SK-N-SH (cell line): ENCODE measurements around the gene ACTA1. TPM values are rescaled to one million over a fixed set of nuclear protein-coding genes. Genes with fewer than 3 reads are reported as not detected.

ENCODE experiments used
- CTCF ChIA-PET: fragments of 300-600, 350-600 bp; formaldehyde crosslinking; extraction: SDS; loops from one replicate; lab custom pipeline; 2021; lab: Yijun Ruan, JAX
- POLR2A ChIA-PET: fragments of 350-600 bp; sonication (Branson Sonifier 250); formaldehyde crosslinking; extraction: SDS; loops from one replicate; lab custom pipeline; 2020; ENCODE audit warnings: antibody characterized with exemption, inconsistent platforms; lab: Yijun Ruan, JAX
- DNase-seq: peaks from one replicate; pipeline ENCODE4 v3.0.0; 2012
- H2AFZ ChIP-seq: fragments of 200-600 bp; sonication (generic); 2 replicates; pipeline ENCODE4 v1.8.1; 2016; ENCODE audit warnings: antibody characterized with exemption, mild to moderate bottlenecking, low read depth
- H3F3A ChIP-seq: fragments of 200-600 bp; sonication (generic); replicated peaks from 2 replicates; pipeline ENCODE3; 2016; ENCODE audit warnings: antibody characterized with exemption, mild to moderate bottlenecking; ENCODE audit not compliant: insufficient read depth
- H3K27ac ChIP-seq, 2 experiments: fragments of 200-500 bp in 1 of 2; fragments of 200-600 bp in 1 of 2; sonication (Bioruptor generic) in 1 of 2; sonication (generic), shearing (Covaris generic) in 1 of 2; 2 replicates each; pipeline versions ENCODE4 v1.5.1 to v1.6.1; 2014 to 2016; ENCODE audit warnings: low read depth in 2 of 2, inconsistent platforms in 1 of 2, low read length in 1 of 2, mild to moderate bottlenecking in 1 of 2, mixed read lengths in 1 of 2
- H3K27me3 ChIP-seq: fragments of 200-600 bp; sonication (generic), shearing (Covaris generic); 2 replicates; pipeline ENCODE4 v1.6.1; 2016; ENCODE audit warnings: mixed run types; ENCODE audit not compliant: insufficient read depth
- H3K36me3 ChIP-seq, 2 experiments: fragments of 200-500 bp in 1 of 2; fragments of 200-600 bp in 1 of 2; sonication (Bioruptor generic) in 1 of 2; sonication (generic) in 1 of 2; replicated peaks in 1 of 2; 2 replicates each; pipeline versions ENCODE3 to v1.5.1; 2014 to 2016; ENCODE audit warnings: low read length in 1 of 2, mild to moderate bottlenecking in 1 of 2; ENCODE audit not compliant: insufficient read depth in 2 of 2, control insufficient read depth in 1 of 2
- H3K4me1 ChIP-seq, 2 experiments: fragments of 200-500 bp in 1 of 2; fragments of 200-600 bp in 1 of 2; sonication (Bioruptor generic) in 1 of 2; sonication (generic), shearing (Covaris generic) in 1 of 2; 2 replicates each; pipeline versions ENCODE4 v1.5.1 to v1.6.1; 2014 to 2016; ENCODE audit warnings: low read depth in 1 of 2, low read length in 1 of 2, mixed run types in 1 of 2; ENCODE audit not compliant: insufficient read depth in 2 of 2, control insufficient read depth in 1 of 2
- H3K4me2 ChIP-seq: fragments of 200-600 bp; sonication (generic), shearing (Covaris generic); 2 replicates; pipeline ENCODE4 v1.6.1; 2017; ENCODE audit warnings: mixed run types
- H3K4me3 ChIP-seq, 2 experiments: fragments of 200-500 bp in 1 of 2; fragments of 200-600 bp in 1 of 2; sonication (Bioruptor generic) in 1 of 2; sonication (generic), shearing (Covaris generic) in 1 of 2; 2 replicates each; pipeline versions ENCODE4 v1.5.1 to v1.8.1; 2014 to 2016; ENCODE audit warnings: low read depth in 2 of 2, inconsistent platforms in 1 of 2, low read length in 1 of 2, mild to moderate bottlenecking in 1 of 2, mixed read lengths in 1 of 2, moderate library complexity in 1 of 2
- H3K79me2 ChIP-seq: fragments of 200-600 bp; sonication (generic); 2 replicates; pipeline ENCODE4 v1.8.1; 2017; ENCODE audit warnings: mild to moderate bottlenecking; ENCODE audit not compliant: insufficient read depth
- H3K9ac ChIP-seq: fragments of 200-600 bp; sonication (generic); 2 replicates; pipeline ENCODE4 v1.6.1; 2017; ENCODE audit warnings: mixed run types
- H3K9me2 ChIP-seq: fragments of 200-600 bp; sonication (generic); 2 replicates; pipeline ENCODE4 v1.6.1; 2017; ENCODE audit warnings: mixed run types
- H3K9me3 ChIP-seq: fragments of 200-600 bp; sonication (generic); 2 replicates; pipeline ENCODE4 v1.6.1; 2017; ENCODE audit warnings: mixed run types, mild to moderate bottlenecking, moderate library complexity
- H4K20me1 ChIP-seq: fragments of 200-600 bp; sonication (generic); 2 replicates; pipeline ENCODE4 v1.6.1; 2017; ENCODE audit warnings: mild to moderate bottlenecking, mixed run types; ENCODE audit not compliant: insufficient read depth
- EP300 ChIP-seq, 2 experiments: IDR thresholded peaks; 2 replicates each; pipeline versions ENCODE4 v1.4.0 to v1.6.1; 2012; ENCODE audit warnings: borderline replicate concordance in 1 of 2, low read depth in 1 of 2, low read length in 1 of 2
- EZH2phosphoT487 ChIP-seq: fragments of 200-600 bp; sonication (generic); IDR thresholded peaks from 2 replicates; pipeline ENCODE4 v1.6.1; 2017; ENCODE audit warnings: low read depth, mixed run types, mild to moderate bottlenecking, antibody characterized with exemption, moderate library complexity, borderline replicate concordance
- FOSL2 ChIP-seq: IDR thresholded peaks from 2 replicates; pipeline ENCODE4 v1.4.0; 2012; ENCODE audit warnings: low read depth, mild to moderate bottlenecking, moderate library complexity, borderline replicate concordance
- GABPA ChIP-seq: IDR thresholded peaks from 2 replicates; pipeline ENCODE4 v1.4.0; 2012; ENCODE audit warnings: low read depth, mild to moderate bottlenecking
- GATA2 ChIP-seq: sonication (generic); formaldehyde crosslinking; IDR thresholded peaks from 2 replicates; pipeline ENCODE4 v1.5.0; 2020; ENCODE audit warnings: mild to moderate bottlenecking, missing genetic modification reagents
- MEF2A ChIP-seq: IDR thresholded peaks from 2 replicates; pipeline ENCODE4 v1.4.0; 2012; ENCODE audit warnings: low read depth, borderline replicate concordance
- NFIC ChIP-seq: IDR thresholded peaks from 2 replicates; pipeline ENCODE4 v1.4.0; 2012; ENCODE audit warnings: borderline replicate concordance
- NRF1 ChIP-seq: IDR thresholded peaks from 2 replicates; pipeline ENCODE4 v1.6.1; 2012; ENCODE audit warnings: low read depth, mild to moderate bottlenecking, low read length
- POLR2AphosphoS5 ChIP-seq: IDR thresholded peaks from 2 replicates; pipeline ENCODE4 v1.6.1; 2012; ENCODE audit warnings: low read depth, low read length
- SIN3A ChIP-seq: IDR thresholded peaks from 2 replicates; pipeline ENCODE4 v1.6.1; 2012; ENCODE audit warnings: low read depth, mild to moderate bottlenecking, low read length, moderate library complexity, borderline replicate concordance
- SMC3 ChIP-seq: IDR thresholded peaks from 2 replicates; pipeline ENCODE4 v1.6.1; 2012; ENCODE audit warnings: low read depth, low read length, improper control_type of control experiment
- TAF1 ChIP-seq: IDR thresholded peaks from 2 replicates; pipeline ENCODE4 v1.6.1; 2012; ENCODE audit warnings: low read depth, mild to moderate bottlenecking, low read length, moderate library complexity, borderline replicate concordance
- TCF12 ChIP-seq: IDR thresholded peaks from 2 replicates; pipeline ENCODE4 v1.4.0; 2012
- TEAD4 ChIP-seq: IDR thresholded peaks from 2 replicates; pipeline ENCODE4 v1.4.0; 2012; ENCODE audit warnings: mild to moderate bottlenecking, borderline replicate concordance; ENCODE audit not compliant: insufficient read depth
- YY1 ChIP-seq: IDR thresholded peaks from 2 replicates; pipeline ENCODE4 v1.4.0; 2012; ENCODE audit warnings: low read depth, mild to moderate bottlenecking
- WGBS: methylation state at CpG from one replicate; pipeline ENCODE4 v1.1.6; 2017; ENCODE audit warnings: low lambda C conversion rate; 5-methylcytosine and 5-hydroxymethylcytosine counted together
- polyA plus RNA-seq, 3 experiments: library from polyadenylated mRNA; depleted of rRNA; stranded (reverse); fragments of >200 nt; gene quantifications; 2 replicates each; pipeline ENCODE4 v1.2.3, GENCODE V29; 2012
- TF ChIP-seq, protein P1 (sequence below): IDR thresholded peaks from 2 replicates; pipeline ENCODE4; 2012
- TF ChIP-seq, protein P2 (sequence below): IDR thresholded peaks from 2 replicates; pipeline ENCODE4 v1.6.1; 2012; ENCODE audit warnings: mild to moderate bottlenecking, low read depth, low read length, moderate library complexity
- TF ChIP-seq, protein P3 (sequence below): fragments of 150-350 bp; IDR thresholded peaks from 2 replicates; pipeline ENCODE4 v1.6.1; 2016; ENCODE audit warnings: mild to moderate bottlenecking, low read depth, low read length
- TF ChIP-seq, protein P4 (sequence below): IDR thresholded peaks from 2 replicates; pipeline ENCODE4 v1.4.0; 2012; ENCODE audit warnings: low read depth, borderline replicate concordance
- TF ChIP-seq, protein P5 (sequence below): IDR thresholded peaks from 2 replicates; pipeline ENCODE4 v1.4.0; 2012; ENCODE audit warnings: low read depth, borderline replicate concordance

Gene ACTA1
- polyA plus RNA-seq, 1 of the 3 experiments (the other 2 are of a cell fraction): 0.21 TPM

DNA sequence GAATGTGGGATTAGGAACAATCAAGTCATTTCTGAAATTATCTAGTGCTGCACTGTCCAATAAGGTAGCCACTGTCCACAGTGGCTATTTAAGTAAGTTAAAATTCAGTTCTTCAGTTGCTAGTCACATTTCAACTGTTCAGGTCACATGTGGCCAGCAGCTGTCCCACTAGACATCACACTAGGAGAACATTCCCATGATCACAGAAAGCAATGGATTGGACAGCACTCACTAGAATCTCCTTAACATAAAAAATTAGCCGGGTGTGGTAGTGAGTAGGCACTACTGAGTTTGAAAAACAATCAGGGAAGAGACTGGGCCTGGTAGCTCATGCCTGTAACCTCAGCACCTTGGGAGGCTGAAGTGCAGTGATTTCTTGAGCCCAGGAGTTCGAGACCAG is 40.6 kb upstream of the ACTA1 start:
- H3K27me3 ChIP-seq: no peaks in the 10 kb centered on the region
- no peaks in the 10 kb centered on the region for H3K79me2 ChIP-seq
- no peak for DNase-seq
- 96% methylated on average over 2 of the region's 2 CpGs for WGBS
- peaks cover 36 to 56% of the 10 kb centered on the region in 2 experiments for H3K36me3 ChIP-seq
- H3K27ac ChIP-seq: no peak overlapping the region
- CTCF ChIA-PET: interaction anchor here (1.9 to 6.1 kb wide), 3 partner anchors 7 to 219 kb away, joined by 4 to 29 read pairs (median 6); no protein-coding TSS in a partner anchor
- no peaks in the 10 kb centered on the region for H4K20me1 ChIP-seq
- H3K9ac ChIP-seq: no peak overlapping the region
- H3K4me3 ChIP-seq: no peak overlapping the region
- H3K4me2 ChIP-seq: no peak overlapping the region
- TF ChIP-seq YY1 (no peak), EP300 (IDR thresholded peaks at IDR 0.05; ENCODE audit: borderline replicate concordance in 1 of 2, low read depth in 1 of 2, low read length in 1 of 2) (no peak), NFIC (no peak), SMC3 (no peak), SIN3A (no peak), TEAD4 (no peak), POLR2AphosphoS5 (no peak), EZH2phosphoT487 (no peak), NRF1 (no peak), MEF2A (no peak), GATA2 (CRISPR knock-in tag) (no peak), TAF1 (no peak), GABPA (no peak), FOSL2 (no peak), TCF12 (no peak)
- TF ChIP-seq, protein P1, sequence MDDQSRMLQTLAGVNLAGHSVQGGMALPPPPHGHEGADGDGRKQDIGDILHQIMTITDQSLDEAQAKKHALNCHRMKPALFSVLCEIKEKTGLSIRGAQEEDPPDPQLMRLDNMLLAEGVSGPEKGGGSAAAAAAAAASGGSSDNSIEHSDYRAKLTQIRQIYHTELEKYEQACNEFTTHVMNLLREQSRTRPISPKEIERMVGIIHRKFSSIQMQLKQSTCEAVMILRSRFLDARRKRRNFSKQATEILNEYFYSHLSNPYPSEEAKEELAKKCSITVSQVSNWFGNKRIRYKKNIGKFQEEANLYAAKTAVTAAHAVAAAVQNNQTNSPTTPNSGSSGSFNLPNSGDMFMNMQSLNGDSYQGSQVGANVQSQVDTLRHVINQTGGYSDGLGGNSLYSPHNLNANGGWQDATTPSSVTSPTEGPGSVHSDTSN: no peak
- TF ChIP-seq, protein P2, sequence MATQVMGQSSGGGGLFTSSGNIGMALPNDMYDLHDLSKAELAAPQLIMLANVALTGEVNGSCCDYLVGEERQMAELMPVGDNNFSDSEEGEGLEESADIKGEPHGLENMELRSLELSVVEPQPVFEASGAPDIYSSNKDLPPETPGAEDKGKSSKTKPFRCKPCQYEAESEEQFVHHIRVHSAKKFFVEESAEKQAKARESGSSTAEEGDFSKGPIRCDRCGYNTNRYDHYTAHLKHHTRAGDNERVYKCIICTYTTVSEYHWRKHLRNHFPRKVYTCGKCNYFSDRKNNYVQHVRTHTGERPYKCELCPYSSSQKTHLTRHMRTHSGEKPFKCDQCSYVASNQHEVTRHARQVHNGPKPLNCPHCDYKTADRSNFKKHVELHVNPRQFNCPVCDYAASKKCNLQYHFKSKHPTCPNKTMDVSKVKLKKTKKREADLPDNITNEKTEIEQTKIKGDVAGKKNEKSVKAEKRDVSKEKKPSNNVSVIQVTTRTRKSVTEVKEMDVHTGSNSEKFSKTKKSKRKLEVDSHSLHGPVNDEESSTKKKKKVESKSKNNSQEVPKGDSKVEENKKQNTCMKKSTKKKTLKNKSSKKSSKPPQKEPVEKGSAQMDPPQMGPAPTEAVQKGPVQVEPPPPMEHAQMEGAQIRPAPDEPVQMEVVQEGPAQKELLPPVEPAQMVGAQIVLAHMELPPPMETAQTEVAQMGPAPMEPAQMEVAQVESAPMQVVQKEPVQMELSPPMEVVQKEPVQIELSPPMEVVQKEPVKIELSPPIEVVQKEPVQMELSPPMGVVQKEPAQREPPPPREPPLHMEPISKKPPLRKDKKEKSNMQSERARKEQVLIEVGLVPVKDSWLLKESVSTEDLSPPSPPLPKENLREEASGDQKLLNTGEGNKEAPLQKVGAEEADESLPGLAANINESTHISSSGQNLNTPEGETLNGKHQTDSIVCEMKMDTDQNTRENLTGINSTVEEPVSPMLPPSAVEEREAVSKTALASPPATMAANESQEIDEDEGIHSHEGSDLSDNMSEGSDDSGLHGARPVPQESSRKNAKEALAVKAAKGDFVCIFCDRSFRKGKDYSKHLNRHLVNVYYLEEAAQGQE: no peak
- TF ChIP-seq, protein P3, sequence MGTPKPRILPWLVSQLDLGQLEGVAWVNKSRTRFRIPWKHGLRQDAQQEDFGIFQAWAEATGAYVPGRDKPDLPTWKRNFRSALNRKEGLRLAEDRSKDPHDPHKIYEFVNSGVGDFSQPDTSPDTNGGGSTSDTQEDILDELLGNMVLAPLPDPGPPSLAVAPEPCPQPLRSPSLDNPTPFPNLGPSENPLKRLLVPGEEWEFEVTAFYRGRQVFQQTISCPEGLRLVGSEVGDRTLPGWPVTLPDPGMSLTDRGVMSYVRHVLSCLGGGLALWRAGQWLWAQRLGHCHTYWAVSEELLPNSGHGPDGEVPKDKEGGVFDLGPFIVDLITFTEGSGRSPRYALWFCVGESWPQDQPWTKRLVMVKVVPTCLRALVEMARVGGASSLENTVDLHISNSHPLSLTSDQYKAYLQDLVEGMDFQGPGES: no peak
- TF ChIP-seq, protein P4, sequence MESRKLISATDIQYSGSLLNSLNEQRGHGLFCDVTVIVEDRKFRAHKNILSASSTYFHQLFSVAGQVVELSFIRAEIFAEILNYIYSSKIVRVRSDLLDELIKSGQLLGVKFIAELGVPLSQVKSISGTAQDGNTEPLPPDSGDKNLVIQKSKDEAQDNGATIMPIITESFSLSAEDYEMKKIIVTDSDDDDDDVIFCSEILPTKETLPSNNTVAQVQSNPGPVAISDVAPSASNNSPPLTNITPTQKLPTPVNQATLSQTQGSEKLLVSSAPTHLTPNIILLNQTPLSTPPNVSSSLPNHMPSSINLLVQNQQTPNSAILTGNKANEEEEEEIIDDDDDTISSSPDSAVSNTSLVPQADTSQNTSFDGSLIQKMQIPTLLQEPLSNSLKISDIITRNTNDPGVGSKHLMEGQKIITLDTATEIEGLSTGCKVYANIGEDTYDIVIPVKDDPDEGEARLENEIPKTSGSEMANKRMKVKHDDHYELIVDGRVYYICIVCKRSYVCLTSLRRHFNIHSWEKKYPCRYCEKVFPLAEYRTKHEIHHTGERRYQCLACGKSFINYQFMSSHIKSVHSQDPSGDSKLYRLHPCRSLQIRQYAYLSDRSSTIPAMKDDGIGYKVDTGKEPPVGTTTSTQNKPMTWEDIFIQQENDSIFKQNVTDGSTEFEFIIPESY: no peak
- TF ChIP-seq, protein P5, sequence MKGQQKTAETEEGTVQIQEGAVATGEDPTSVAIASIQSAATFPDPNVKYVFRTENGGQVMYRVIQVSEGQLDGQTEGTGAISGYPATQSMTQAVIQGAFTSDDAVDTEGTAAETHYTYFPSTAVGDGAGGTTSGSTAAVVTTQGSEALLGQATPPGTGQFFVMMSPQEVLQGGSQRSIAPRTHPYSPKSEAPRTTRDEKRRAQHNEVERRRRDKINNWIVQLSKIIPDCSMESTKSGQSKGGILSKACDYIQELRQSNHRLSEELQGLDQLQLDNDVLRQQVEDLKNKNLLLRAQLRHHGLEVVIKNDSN: no peak
- H2AFZ ChIP-seq: no peak overlapping the region
- H3K4me1 ChIP-seq: no peaks in the 10 kb centered on the region
- H3K9me2 ChIP-seq: no peaks in the 10 kb centered on the region
- POLR2A ChIA-PET: no interaction called here
- no peaks in the 10 kb centered on the region for H3K9me3 ChIP-seq
- H3F3A ChIP-seq: no peaks in the 10 kb centered on the region
